T-helper 2 cell (primary cell): Measurements from ENCODE around the gene GNA14.
"Not testable (repeated sequence)": the region's sequence is repeated elsewhere in the genome, so short reads cannot be mapped to it uniquely, and the experiment has no call there.

ENCODE experiments used
- DNase-seq, 5 experiments: peaks; one replicate each; pipeline versions ENCODE4 v3.0.0 to v3.0.0-alpha.2; 2012 to 2022

The GNA14 gene

DNA sequence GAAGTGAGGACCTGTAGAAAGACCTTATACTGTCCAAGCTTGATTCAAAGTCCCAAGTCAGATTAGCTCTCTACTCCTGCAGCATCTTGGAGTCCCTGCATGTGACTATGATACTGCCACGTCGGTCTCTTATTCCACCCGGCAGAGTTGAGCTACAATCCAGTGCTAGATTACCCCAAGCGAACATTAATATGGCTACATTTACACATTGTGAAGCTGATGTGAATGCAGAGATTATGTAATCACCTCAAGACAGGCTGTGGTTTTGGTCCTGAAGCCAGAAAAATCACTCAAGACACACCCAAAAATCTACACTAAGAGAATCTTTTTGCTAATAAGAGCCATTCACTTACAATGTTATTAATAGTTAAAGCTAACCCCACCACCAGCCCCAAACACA, 116.7 kb downstream of the GNA14 start:
- no peak for DNase-seq

DNA sequence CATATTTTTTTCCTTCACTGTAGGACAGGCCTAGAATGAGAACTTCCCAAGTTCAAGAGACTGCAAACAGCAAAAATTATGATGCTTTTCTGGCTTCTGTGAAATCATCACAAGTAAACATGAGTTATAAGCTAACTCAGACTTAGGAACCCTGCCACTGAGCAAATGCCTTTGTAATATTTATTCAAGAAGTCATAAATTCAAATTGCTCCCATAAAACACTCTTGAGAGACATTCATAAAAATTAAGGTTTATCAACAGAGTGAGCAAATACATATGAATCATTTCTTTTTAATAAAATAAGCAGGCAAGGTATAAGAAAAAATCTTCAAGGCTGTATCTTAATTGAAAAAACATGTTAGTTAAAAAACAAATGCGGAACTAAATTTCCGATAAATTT, 124.2 kb downstream of the GNA14 start:
- DNase-seq: no peak

DNA sequence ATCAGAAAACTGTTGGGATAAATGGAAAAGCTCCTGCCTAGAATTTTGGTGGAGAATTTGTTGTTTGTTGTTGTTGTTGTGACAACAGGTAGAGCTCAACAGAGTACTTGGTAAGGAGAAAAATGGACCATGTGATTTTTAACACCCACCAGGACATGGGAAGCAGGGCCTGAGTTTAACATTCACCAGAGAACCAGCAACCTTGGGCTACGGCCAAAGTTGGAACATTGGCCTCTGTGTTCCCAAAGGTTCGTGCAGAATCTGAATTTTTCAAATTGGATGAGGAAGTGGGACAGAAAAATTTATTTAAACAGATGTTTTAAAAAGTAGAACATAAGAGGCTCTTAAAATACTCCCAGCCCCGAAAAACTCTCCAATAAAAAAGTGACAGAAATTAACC, 127.0 kb downstream of the GNA14 start:
- no peak for DNase-seq

DNA sequence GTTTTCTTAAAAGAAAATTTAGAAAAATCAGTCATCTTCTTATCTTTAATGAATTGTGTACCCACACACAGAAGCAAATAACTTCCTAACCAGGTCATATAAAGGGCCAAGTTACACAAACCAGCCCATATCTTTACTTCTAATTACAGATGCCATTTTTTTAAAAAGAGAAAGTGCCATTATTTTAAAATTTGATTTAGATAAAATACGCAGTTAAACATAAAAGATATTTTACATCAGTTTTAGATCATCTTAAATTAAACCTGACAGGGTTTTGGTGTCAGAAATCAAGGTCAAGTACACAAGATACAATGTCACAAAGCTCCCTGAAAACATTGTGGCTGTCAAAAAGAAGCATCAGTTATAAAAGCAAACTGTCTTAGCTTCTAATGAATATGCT, 129.4 kb downstream of the GNA14 start:
- no peak for DNase-seq

DNA sequence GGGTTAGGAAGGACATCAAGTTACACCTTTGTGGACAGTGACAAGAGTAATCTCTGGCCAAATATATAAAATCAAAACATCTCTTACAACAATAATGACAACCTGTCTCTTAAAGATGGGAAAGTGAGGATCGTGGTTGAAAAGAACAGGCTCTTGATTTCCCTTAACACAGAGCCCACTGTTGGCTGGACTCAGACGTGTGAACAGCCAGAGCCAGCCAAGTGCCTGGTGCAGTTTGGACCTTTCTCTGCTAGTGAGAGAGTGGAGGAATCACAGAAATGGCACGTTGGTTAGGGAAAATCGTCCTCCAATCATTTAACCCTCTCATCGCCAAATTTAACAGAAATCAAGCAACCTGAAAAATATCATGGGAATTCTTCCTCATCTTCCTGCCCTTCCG, 131.3 kb downstream of the GNA14 start:
- no peak for DNase-seq

DNA sequence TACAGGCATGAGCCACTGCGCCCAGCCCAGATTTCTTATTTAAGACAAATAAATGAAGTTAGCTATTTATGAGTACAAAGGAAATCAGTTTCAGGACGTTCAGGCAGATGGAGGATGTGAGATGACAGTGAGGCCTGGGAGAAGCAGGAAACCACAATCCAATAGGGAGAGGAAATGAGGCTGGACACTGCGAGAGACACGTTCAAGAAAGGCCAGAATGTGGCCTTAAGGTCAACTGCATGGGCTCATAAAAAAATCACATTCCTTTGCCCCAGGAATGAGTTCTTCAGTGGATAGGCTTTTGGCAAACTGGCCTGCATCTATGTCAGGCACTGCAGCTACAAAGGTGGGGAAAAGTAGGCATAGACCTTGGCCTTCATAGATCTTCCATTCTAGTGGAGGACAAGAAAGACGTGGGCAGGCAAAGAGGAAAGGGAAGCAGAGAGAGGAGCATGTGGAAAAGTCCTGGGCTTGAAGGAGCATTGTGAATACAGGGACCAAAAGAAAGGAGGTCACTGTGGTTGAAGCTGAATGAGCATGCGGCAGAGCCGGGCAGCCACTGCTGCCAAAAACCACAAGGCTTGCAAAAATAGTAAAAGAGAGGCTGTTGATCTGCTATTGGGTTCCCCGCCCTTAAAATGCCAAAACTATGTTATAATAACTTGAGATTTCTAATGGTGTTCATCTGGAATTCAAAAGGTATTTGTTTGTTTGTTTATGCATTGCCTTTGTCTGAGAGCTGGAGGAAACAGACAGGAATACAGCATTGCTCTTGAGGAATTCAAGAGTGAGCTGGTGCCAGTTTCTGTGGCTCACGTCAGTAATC, 133.0 kb downstream of the GNA14 start:
- no peak for DNase-seq

DNA sequence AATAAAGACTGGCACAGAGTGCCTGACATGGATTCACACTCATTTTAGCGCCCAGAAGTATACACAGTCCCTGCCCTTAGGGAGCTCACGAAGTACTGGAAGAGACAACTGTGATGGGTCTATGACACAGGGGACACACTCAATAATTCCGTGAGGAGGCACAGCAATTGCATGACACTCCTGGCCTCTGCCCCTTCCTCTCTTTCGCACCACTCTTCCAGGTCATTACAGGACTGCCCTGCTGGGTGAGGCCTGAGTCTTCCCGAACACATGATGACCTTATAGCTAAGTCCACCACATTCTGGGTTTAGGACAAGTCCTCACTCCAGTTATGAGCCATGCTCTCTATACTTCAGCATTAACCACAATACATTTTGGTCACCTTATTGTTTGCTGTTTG, 134.7 kb downstream of the GNA14 start:
- DNase-seq: no peak

DNA sequence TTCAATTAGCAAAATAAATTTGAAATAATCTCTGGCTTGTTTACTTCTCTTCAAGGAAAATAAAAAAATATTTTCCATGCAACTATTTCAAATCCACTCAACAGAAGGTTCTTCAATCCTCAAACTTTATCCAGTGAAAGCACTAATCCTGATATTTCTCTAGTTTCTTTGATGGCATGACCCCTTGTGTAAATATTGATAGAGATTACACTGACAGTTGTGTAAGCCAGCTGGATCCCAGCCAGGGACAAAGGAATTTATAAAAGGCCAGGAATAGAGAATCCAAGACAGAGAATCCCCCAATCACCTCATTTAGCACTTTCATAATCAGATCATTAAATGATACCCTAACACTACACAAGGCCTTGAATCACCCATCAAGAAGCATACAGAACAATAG, 135.2 kb downstream of the GNA14 start:
- no peak for DNase-seq

DNA sequence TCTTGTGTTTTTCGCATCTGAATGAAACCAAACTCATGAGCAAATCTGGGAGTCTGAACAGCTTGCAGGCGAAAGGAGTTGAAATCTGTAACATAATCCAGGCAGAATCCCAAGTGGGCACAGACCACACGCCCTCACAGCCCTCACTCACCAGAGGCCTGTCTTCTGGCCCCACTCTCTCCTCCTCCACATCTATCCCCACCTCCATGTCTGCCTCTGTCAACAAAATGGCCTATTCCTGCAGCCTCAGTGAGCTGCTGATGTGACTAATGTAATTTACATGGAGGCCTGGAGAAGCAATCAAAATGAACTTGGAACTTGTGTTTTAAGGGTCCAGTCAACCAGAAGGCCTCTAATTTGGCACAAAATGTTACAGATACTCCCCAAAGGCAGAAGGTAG, 136.6 kb downstream of the GNA14 start:
- no peak for DNase-seq

DNA sequence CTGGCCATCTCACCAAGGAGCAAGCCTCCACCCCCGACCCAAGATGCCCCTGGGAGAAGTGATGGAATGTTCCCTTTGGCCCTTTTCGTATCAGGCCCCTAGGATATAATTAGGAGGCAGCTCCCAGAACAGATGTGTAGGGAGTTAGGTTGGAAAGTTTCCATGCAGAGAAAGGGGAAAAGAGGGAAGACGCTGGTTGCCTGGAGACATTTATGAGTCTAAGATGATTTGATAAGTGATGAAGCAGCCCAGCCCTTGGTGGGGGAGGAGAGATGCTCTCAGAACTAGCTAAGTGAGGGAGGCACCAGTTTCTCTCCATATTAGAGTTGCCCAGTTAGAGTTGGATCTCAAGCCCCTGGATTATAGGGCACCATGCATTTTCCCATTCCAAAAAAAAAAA, 137.5 kb downstream of the GNA14 start:
- no peak for DNase-seq

DNA sequence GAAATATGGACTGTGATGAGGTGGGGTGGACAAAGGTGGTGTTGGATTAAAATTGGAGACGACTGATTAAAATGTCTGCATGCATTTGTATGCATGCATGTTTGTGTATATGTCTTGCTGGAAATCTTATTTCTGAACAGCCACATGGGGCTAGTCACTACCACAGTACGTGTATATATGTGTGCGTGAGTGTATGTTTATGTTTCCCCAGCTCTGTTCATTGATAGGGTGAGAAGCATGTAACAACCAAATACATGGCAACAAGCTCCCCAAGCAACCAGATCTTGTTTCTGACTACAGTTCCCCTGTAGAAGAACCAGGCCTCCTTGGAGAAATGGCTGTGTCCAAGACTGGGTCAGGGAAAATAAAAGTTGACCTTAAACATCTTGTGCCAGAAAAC, 139.7 kb downstream of the GNA14 start:
- no peak for DNase-seq

DNA sequence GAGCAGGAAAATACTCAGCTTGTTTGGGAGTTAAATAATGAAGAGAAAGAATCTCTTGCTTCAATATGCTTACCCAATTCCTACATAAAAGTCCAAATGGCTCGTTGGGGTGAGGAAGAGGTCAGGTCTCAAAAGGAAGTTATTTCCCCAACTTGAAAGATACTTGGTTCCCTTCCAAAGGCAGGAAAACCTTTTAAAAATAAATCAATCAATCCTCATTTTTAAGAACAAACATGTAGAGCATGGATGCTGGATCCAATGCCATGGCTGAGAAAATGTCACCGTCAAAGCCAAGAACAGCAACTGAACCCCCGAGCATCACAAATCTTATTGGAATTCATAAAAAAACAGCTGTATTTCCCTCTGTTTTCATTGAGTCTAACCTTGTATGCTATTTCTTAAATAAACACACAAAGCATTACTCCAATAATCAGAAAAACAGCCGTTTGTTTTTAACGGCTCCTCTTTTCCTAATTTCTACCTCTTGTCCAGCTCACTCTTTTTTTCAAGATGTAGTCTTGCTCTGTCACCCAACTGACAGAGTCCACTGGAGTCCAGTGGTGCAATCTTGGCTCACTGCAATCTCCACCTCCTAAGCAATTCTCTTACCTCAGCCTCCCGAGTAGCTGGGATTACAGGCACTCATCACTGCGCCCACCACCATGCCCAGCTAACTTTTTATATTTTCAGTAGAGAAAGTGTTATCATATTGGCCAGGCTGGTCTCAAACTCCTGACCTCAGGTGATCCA, 140.7 kb downstream of the GNA14 start:
- no peak for DNase-seq

DNA sequence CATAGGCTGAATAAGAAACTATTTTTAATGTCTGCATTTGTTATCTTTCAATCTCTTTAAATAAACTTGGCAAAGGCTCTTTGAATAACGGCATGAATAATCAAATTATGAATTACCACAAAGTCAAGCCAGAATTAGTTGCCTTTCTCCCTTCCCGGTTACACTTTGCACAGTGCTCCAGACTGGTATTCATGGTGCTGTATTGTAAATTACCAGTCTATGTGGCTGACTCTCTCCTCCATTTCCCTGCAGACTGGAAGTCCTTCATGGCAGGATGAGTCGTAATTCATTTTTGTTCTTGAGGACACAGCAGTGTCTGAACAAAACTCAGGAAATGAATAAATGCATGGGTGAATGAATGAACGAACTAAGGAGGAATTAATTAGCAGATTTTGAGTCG, 142.9 kb downstream of the GNA14 start:
- DNase-seq: no peak

DNA sequence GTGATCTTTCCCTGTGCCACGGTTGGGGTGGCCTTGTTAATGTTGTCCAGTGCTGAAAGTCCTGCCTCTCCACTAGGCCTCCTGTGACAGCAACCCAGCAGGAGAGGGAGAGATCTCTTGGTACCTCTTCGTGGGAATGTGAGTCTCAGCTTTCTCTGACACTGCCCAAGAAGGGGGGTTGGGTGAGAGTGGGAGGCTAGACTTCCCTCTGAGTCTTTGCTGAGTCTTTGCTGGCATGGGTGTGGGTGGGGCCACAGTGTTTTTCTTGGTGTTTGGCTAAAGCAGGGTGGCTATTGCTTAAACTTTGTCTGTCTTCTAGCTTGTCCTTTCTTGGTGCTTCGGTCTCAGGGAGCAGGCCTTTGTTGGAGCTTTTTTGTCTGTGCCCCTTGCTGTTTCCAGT, 145.6 kb downstream of the GNA14 start:
- no peak for DNase-seq

DNA sequence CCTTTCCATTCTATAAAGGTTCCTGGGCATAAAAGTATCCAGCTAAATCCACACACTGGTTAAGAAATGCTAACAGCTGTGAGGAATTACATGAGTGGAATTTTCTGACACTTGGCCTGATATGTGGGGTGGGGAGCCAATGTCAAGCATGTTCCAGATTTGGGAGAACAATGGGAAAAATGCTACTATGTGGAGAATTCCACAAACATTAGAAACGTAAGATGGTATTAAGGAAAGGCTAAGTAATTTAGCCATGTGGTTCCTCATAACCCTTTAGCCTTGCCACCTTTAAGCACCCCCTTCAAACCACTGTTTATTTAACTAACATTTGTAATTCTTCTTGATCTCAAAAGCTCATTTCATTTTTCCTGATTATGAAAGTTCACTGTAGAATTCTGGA, 149.2 kb downstream of the GNA14 start:
- no peak for DNase-seq

DNA sequence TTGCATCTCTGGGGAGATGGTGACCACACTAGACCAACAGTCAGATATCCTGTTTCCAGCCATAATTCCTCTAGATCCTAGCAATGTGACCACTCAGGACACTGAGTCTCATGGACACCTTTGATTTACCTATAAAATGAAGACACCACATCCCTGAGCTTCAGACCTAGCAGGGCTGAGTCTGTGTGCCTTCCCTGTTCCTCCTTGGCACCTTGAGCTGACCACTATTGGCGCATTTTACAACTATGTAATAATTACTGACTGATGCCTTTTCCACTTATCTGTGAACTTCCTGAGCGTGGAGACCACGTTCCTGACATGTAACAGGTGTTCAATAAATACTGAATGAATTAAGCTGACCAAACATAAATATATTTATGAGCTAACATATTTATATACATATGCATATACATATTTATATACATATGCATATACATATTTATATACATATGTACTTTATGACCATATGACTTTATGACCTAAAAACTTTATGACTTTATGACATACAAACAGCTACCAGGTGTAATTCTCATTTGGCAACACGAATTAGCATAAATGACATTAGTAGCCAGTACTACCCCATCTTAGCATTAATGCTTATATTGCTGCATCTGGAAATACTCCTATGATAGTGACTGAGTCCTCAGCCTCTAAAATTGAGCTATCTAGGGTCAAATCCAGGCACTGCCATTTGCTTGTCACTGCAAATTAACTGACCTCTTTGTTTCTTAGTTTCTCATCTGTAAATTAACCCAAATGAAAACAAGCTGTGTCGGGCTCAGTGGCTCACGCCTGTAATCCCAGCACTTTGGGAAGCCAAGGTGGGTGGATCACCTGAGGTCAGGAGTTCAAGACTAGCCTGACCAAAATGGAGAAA, 150.6 kb downstream of the GNA14 start:
- no peak for DNase-seq

DNA sequence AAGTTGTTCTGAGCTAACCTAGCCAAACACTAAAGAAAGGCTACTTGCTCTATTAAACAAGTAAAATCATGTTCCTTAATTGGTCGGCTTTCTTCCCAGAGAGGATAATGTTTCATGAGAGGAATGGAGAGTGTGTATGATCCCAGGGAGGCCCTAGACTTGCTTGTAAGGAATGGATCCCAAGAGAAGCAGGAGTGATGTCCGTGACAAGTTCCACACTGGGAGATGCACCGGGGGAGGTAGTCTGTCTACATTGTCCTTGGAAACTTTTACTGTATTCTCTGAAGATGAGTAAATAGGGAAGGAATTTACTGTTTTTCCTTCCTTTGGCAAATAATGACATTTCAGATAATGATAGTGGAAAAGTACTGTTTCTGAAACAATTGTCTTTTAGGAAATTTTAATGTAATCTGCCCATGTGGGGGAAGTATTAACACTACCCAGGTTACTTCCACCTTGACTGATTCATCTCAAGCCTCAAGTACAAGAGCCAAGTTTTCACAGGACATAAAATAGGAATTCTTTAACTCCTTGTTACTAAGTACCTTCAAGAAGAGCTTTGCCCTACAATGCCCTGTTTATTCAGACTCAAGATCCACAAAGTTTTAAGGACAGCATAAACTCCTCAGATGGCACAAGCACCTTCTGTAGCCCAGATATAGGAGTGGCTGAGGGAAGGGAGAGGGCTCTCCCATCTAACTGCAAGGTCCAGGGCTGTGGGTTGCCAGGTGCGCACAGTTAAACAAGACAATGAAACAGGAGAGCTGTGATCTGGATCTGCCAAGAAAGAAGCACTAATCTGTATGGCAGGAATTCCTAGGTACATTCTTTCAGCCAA, 152.1 kb downstream of the GNA14 start:
- no peak for DNase-seq

DNA sequence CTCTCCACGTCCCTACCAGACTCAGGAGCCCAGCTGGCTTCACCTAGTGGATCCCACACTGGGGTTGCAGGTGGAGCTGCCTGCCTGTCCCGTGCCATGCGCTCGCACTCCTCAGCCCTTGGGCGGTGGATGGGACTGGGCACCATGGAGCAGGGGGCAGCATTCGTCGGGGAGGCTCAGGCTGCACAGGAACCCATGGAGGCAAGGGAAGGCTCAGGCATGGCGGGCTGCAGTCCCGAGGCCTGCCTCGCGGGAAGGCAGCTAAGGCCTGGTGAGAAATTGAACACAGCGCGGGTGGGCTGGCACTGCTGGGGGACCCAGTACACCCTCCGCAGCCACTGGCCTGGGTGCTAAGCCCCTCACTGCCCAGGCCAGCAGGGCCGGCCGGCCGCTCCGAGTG, 157.8 kb downstream of the GNA14 start:
- DNase-seq: not testable (repeated sequence)

DNA sequence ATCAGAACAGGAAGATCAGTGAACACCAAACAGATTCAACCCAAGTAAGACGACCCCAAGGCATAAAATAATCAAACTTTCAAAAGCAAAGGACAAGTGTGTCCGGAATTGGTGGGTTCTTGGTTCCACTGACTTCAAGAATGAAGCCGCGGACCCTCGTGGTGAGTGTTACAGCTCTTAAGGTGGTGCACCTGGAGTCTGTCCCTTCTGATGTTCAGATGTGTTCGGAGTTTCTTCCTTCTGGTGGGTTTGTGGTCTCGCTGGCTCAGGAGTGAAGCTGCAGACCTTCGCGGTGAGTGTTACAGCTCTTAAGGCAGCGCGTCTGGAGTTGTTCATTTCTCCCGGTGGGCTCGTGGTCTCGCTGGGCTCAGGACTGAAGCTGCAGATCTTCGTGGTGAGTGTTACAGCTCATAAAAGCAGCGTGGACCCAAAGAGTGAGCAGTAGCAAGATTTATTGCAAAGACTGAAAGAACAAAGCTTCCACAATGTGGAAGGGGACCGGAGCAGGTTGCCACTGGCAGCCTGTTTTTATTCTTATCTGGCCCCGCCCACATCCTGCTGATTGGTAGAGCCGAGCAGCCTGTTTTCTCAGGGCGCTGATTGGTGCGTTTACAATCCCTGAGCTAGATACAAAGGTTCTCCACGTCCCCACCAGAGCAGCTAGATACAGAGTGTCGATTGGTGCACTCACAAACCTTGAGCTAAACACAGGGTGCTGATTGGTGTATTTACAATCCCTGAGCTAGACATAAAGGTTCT, 158.5 kb downstream of the GNA14 start:
- peak in 1 of 5 experiments; percentile 41 for DNase-seq

DNA sequence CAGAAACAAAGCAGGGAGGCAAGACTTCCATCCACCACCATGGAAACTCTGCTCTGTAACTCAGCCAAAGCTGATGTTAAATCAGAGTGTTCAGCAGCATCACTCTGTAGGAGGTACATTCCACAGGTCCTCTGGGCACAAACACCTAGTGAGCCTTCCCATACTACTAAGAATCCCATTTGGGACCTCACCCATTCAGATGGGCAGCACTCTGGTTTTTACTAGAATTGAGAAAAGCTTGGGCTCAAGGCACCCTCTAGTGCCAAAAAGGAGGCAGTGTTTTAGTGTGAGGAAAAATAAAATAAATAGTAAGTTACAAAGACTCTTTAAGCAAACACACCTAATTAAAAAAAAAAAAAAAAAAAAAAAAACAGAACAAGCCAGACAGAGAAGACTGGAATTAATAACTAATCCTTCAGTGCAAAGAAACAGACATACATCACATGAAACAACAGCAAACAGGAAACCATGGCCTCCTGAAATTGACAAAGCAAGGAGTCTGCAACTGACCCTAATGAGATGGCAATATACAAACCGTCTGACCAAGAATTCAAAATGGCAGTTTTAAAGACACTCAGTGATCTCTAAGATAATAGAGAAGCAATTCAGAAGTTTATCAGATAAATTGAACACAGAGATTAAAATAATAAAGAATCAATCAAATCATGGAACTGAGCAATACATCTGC, 159.5 kb downstream of the GNA14 start:
- DNase-seq: peak in 1 of 5 experiments; percentile 50

DNA sequence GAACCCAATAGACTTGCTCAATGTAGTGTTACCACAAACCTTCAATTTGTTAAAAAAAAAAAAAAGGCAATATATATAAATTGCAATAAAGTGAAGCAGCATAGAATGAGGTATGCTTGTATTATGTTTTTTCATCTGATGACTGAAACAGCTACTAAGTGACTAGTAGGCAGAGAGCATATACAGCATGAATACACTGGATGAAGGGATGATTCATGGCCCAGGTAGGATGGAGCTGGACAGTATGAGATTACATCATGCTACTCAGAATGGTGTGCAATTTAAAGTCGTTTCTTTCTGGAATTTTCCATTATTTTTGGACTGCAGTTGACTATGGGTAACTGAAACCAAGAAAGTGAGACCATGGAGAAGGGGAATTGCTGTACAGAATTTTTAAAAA, 161.2 kb downstream of the GNA14 start:
- no peak for DNase-seq
